CD4-positive, alpha-beta T cell treated with Interleukin-15 for 1 hour (primary cell): Measurements from ENCODE around the gene DNAH8.

Experiments
- DNase-seq: peaks from one replicate; pipeline ENCODE4 v3.0.0-alpha.2; 2020

Gene DNAH8

DNA sequence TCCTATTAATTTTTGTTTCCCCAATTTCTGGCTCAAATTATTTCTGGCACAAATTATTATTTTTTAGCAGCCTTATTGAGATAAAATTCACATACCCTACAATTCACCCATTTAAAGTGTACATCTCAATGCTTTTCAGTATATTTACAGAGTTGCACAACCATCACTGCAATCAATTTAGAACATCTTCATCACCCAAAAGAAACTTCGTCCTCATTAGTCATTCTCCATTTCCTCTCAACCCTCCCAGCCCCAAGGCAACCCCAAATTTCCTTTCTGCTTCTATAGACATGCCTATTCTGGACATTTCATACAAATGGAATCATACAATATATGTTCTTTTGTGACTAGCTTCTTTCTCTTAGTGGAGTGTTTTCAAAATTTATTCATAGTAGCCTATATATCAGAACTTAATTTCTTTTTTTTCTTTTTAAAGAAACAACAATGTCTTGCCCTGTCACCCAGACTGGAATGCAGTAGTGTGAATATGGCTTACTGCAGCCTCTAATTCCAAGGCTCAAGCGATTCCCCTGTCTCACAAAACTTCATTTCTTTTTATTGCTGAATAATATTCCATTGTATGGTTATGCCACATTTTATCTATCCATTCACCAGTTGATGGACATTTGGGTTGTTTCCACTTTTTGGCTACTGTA is 84.5 kb downstream of the DNAH8 start:
- DNase-seq, result no peak

- DNase-seq, result no peak
Observed at GRCh38 chr6:38801305-38801704, 86.2 kb downstream of the DNAH8 start.

DNA sequence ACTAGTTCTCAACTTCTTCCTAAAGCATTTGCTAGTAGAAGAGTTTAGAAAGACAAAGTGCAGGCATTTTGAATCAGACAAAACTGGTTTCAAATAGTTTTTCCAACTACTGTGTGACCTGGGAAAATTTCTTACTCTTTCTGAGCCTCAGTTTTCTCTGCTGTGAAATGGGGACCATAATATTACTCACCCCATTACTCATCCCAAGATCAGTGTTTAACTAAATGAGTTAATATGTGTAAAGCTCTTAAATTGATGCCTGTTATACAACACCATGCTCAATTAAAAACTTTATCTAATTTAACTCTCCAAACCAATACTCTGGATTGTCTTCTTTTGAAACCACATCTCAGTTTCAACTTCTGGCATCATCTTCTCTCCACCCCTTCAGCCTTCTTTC is 87.4 kb downstream of the DNAH8 start:
- DNase-seq, result no peak

- DNase-seq, result no peak
Observed at GRCh38 chr6:38803129-38803528, 88.0 kb downstream of the DNAH8 start.

DNA sequence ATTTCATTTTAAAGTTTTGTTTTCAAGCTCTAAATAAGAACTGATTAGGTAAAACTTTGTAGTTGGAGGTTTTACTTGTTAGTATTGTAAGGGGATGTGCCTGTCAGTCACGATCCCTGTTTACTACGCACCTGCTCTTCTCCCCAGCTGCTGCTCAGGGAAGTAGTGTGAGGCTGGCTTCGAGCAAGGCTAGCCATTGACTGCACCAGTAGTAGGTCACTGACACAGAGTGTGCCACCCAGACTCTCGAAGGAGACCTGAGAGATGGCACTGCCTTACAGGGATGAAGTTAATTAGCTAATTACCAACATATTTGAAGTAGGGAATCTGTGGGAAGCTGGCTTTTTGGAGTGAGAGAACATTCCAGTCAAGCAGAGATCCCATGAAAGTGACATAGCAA is 89.2 kb downstream of the DNAH8 start:
- no peak for DNase-seq

DNA sequence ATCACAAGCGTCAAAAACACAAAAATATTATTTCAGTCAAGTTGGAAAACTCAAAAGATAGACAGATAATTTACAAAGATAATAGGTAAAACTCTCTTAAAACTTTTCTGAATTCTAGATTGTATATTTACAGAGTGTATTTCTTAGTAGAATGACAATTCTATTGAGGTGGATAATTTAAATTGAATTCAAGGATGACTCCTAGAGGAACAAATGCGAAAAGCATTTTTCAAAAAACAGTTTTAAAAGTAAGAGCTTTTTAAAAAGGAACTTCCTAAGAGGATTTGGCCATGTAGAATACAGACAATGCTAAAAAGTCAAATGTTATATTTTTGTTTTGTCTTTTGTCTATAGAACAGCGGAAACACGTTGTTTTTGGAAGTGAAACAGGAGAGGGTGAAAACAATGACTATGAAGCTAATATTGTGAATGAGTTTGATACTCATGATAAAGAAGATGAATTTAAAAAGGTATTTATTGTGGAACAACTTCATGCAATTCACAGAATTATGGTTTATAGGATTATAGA is 90.1 kb downstream of the DNAH8 start:
- DNase-seq, result no peak

DNA sequence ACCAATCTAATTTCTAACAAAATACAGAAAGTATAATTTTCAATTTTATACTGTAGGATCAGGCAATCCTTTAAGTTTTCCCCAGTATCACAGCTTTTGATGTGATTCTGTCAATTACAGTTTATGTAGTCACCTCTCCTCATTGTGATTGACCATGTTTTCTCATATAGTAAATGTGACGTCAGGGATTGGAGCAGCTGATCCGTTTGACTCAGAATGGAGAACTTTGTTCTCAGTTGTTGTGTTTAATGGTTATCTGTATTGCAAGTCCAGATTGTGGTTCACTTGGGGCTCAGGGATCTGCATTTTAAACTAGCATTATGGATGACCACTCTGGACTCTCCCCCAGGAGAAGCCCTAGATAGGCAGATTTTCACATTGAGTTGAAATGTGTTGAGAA is 90.6 kb downstream of the DNAH8 start:
- no peak for DNase-seq

DNA sequence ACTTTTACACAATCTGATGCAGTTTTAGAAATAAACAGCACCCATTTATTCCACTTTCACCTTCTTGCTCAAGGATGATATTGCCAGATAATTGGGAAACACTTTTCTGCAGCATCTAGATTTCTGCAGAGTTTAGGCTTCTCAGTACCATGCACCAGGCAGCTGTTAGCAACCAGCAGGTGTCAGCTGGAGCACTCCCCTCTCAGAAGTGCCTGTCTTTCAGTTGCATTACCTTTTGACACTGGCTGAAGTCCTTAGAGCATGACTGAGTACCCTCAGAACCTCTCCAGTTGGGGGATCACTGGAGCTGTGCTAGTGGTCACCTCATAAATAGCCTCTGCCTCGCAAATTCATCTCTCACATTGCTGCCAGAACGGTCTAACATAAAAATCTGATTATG is 91.2 kb downstream of the DNAH8 start:
- DNase-seq, result no peak

DNA sequence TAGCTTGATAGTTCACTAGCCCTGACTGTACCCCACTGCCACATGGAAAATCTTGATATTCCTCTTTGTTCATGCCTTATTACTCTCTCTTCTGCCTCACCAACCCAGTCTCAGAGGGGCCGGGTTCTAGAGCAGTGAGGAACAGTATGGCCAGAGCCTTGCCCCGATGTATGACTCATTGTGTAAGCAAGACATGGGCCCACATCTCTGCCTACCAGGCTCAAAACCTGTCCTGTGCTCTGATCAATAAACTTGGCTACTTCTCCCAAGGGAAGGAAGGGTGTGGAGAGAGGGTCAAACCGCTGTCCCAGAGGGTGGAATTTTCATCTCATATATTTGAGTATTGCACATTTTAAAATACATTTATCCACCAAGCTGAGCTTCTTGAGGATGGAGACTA is 91.7 kb downstream of the DNAH8 start:
- no peak for DNase-seq

GRCh38 chr6:38808039-38808438 is 92.9 kb downstream of the DNAH8 start:
- DNase-seq, result no peak

GRCh38 chr6:38813041-38813823 is 98.1 kb downstream of the DNAH8 start:
- DNase-seq, result no peak

DNA sequence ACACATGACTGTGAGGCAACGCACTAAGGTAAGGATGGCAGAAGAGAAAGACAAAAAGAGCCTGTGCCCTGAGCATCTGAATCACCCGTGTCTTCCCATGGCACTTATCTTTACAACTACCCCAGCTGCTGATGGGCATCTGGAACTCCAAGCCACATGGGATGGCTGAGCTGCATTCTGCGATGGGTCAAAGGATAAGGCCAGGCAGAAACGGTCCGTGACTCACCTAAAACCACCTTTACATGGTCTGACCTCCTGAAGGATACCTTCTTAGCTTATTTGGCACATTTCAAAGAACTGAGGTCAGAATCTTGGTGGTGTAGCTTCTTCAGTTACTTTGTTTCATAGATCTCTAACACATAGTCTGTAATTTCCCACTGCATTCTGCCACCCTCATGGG is 99.7 kb downstream of the DNAH8 start:
- no peak for DNase-seq

GRCh38 chr6:38815250-38815649 is 100.1 kb downstream of the DNAH8 start:
- no peak for DNase-seq

DNA sequence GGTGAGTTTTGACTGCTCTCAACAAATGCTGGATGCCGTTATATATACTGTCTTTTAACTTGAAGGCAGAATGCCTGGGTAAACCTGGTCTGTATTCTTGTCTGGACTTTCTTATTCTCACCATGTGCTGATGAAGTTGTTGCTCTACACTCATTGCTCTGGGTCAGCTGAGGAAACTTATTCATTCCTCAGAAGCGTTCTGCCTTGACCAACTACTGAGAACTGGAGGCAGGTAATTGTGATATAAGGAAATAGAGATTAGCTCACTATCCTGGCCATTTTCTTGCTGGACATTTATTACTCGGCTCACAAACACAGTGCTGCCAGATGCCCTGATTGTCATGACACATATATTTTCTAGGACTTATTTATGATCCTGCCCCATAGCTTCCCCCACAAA is 103.6 kb downstream of the DNAH8 start:
- DNase-seq, result no peak

- DNase-seq, result no peak
Observed at GRCh38 chr6:38822963-38823362, 107.9 kb downstream of the DNAH8 start.

DNA sequence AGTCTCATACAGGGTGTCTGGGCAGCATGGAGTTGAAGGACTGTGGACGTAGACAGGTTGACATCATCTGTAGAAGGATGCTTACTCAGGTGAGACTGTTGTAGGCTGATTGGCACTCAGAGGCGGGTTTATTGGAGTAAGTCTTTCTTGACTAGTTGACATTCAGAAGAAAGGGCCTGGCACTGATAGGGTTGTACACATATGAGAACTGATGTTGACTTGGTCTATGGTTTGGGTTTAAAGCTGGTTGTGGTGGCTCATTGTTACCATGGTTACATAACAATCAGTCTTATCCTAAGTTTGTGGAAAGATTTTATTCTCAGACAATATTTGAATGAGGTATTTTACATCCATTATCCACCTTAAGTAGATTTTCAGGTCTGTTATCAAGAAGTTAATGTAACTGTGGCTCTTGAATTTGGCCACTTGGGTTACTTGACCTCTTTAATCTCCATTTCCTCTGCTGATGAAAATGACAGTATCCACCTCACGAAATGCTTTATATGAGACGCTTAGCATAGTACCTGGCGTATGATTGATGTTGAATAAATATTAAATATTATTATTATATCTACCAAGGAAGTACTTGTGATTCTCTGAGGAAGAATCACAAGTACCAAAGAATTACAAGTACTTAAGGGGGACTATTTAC is 109.3 kb downstream of the DNAH8 start:
- DNase-seq, result no peak

GRCh38 chr6:38827024-38827423 is 111.9 kb downstream of the DNAH8 start:
- no peak for DNase-seq

DNA sequence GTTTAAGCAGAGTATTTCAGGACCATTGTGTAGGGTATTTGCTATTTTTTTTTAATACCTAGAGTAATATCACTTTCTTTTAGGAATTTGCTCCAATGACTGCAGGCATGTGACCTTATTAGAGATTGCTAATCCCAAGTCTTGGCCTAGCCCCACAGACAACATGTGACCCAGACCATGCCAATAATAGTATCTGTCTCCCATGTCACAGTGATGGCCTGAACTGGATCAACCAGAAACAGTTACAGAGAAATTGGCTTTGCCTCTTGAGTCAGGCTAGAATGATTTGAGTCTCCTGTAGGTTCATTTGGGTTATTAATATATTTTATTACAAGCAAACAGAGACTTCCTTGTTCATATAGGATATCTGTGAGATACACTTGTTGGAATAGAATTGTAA is 116.8 kb downstream of the DNAH8 start:
- no peak for DNase-seq

DNA sequence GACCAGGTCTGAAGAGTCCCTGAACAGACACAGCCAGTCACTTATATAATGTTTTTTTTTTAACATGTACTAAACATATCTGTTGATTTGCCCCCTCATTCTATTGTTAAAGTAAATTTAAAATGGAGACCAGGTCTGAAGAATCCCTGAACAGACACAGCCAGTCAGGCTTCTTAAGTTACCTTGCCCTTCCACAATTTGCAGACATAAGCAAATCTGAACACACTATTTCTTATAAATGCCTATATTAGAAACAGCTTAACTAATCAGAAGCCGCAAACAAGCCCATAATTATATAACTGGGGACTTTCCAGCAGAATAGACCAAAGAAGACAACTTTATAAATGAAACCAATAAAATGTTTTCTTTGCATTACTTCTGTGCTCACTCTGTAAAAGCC is 118.2 kb downstream of the DNAH8 start:
- no peak for DNase-seq

- no peak for DNase-seq
Observed at GRCh38 chr6:38836585-38836984, 121.5 kb downstream of the DNAH8 start.

- no peak for DNase-seq
Observed at GRCh38 chr6:38837101-38837500, 122.0 kb downstream of the DNAH8 start.

DNA sequence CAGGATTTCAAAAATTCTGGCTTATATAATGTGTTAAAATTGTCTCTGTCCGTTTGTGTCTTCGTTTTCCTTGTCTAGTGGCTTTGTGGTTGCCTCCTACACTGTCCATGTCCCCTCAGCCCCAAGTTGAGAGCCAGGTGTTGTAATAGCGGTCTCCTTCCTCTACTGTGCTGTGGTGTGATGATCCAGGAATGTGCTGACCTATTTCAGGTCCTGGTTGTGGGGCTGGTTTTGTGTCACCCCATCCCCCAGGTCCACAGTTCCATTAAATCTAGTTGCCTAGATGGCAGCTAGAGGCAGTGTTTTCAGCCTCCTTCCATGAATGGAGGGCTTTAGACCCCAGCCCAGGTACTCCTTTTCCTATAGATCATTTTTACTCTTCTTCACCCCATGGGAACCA is 128.7 kb downstream of the DNAH8 start:
- DNase-seq, result no peak

- DNase-seq, result no peak
Observed at GRCh38 chr6:38845931-38846330, 130.8 kb downstream of the DNAH8 start.

GRCh38 chr6:38846361-38846760 is 131.2 kb downstream of the DNAH8 start:
- no peak for DNase-seq
